RWPE1 (cell line): ENCODE measurements around the gene CDK14.

Source experiments
- CTCF ChIA-PET: fragments of 350-600 bp; sonication (Branson Sonifier 250); formaldehyde crosslinking; extraction: SDS; loops from one replicate; lab custom pipeline; 2021; lab: Yijun Ruan, JAX
- POLR2A ChIA-PET: fragments of 400-600 bp; formaldehyde crosslinking; extraction: SDS; loops from one replicate; lab custom pipeline; 2020; ENCODE audit warnings: antibody characterized with exemption; ENCODE audit not compliant: low non-redundant PET; lab: Yijun Ruan, JAX
- DNase-seq: peaks from one replicate; pipeline ENCODE4 v3.0.0; 2012; ENCODE audit warnings: low spot score
- H3K27ac ChIP-seq: fragments of 450-650 bp; 2 replicates; pipeline ENCODE4 v1.5.1; 2017
- TF ChIP-seq, protein P1 (sequence below): fragments of 450-650 bp; conservative IDR thresholded peaks from 2 replicates; pipeline ENCODE4 v1.5.1; 2017; ENCODE audit warnings: low read depth, mild to moderate bottlenecking

The CDK14 gene

DNA sequence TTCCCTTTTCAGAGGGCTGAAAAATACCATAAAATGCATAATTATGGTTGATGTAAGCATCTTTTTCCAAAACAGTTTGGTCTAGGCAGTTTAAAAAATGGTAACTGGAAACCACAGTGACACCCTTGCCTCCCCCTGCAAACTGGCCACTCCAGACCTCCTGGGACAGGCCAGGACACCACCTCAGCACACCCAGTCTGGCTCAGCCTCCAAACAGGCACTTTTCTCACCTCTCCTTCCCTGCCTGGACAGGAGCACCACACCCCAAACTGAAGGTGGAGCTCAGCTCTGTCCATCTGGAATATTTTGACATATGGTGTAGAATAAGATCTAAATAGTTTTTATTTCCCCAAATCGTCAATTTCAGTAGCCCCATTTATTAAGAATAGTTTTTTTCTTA, 78.5 kb downstream of the CDK14 start:
- TF ChIP-seq, protein P1, sequence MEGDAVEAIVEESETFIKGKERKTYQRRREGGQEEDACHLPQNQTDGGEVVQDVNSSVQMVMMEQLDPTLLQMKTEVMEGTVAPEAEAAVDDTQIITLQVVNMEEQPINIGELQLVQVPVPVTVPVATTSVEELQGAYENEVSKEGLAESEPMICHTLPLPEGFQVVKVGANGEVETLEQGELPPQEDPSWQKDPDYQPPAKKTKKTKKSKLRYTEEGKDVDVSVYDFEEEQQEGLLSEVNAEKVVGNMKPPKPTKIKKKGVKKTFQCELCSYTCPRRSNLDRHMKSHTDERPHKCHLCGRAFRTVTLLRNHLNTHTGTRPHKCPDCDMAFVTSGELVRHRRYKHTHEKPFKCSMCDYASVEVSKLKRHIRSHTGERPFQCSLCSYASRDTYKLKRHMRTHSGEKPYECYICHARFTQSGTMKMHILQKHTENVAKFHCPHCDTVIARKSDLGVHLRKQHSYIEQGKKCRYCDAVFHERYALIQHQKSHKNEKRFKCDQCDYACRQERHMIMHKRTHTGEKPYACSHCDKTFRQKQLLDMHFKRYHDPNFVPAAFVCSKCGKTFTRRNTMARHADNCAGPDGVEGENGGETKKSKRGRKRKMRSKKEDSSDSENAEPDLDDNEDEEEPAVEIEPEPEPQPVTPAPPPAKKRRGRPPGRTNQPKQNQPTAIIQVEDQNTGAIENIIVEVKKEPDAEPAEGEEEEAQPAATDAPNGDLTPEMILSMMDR: no peak
- ChIA-PET CTCF (no interaction called here), POLR2A (no interaction called here)
- no peak for DNase-seq
- H3K27ac ChIP-seq: peak overlapping the region; percentile 68

DNA sequence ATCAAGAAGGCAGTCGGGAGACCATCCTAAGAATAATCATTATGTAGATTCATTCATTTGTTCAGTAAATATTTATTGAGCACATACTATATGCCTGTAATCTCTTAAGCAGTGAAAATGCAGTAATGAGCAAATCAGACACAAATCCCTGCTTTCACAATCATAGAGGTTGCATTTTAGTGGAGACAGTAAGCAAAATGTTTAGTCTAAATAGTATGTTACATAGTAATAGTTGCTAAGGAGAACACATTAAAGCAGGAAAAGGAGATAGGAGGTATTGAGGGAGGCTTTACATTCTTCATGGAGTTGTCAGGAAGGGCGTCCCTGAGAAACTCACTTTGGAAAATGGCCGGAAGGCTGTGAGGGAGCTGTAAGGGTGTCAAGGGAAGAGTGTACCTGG, 79.9 kb downstream of the CDK14 start:
- TF ChIP-seq, protein P1: no peak
- no peak overlapping the region for H3K27ac ChIP-seq
- ChIA-PET CTCF (no interaction called here), POLR2A (no interaction called here)
- DNase-seq: no peak

DNA sequence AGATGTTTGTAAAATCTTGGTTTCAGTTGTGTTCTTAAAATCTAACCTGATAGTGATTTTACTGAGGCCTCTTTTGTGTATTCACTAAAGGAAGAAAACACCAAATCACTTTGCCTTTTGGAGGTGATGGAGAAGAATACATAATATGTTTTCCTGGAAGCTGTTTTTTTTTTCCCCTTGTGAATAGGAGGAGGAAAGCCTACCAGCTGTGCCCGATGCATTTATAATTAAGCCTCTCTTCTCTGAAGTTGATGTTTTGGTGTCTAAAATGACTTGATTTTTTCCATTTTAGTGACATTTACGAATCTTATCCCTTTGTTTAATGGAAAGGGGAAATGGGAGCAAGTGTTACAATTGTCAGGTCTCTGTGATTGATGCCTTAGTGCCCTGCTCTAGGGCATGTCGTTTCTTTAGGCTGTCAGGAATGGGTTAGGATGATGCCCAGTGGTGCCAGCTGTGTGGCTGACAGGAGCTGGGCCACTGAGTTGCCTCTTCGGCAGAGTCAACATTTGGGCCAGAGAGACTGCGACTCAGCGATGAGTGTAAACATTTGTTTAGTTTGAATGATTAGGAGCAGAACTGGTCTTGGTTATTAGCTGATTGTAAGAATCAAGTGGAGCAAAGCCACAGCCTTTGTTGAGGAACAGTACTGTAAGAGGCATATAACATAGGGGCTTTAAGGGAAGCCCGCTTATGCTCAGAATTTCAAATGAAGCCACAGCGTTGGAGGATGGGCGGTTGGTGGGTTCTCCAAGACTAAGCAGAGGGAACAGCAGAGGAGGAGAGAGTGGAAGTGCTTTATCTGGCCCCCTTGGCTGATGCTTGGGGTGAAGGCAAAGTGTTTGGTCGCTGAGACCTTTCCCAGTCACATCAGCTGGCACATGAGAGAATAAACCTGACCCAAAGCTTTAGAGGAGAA, 81.6 kb downstream of the CDK14 start:
- no peak overlapping the region for H3K27ac ChIP-seq
- DNase-seq: no peak
- CTCF ChIA-PET: interaction anchor here (0.5 kb wide), 1 partner anchor 26 kb away, joined by 3 read pairs; no protein-coding TSS in a partner anchor
- TF ChIP-seq, protein P1: no peak
- POLR2A ChIA-PET: no interaction called here

DNA sequence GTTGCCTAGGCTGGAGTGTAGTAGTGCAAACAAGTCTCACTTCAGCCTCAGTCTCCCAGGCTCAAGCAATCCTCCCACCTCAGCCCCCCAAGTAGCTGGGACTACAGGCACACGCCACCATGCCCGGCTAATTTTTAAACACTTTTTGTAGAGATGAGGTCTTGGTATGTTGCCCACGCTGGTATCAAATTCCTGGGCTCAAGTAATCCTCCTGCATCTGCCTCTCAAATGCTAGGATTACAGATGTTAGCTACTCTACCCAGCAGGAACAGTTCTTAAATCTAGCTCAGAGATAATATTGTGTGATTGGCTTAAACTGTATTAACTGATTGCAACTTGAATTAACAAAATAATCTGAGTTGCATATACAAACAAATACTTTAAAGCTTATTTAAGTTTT, 82.9 kb downstream of the CDK14 start:
- ChIA-PET CTCF (interaction anchor here (0.6 kb wide), 1 partner anchor 82 kb away, joined by 3 read pairs; no protein-coding TSS in a partner anchor), POLR2A (no interaction called here)
- no peak overlapping the region for H3K27ac ChIP-seq
- TF ChIP-seq, protein P1: no peak
- no peak for DNase-seq

DNA sequence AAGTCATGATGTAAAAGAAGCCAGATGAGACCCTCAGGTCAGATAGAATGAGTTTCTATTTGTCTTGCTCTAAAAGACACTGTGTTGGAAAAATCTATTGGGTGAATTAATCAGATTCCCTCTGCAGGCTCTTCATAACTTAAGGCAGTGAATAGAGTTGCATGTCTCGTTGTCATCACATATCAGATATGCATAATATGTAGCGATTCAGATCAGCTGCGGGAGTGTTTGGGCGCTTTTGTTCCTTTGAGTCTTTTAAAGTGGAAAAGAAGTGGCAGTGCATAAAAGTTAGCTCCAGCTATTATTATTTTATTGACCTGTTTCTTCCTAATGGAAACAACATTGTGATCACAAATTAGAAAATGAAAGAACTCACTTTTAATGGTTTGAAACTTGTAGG, 84.4 kb downstream of the CDK14 start:
- POLR2A ChIA-PET: no interaction called here
- DNase-seq: no peak
- H3K27ac ChIP-seq: no peak overlapping the region
- CTCF ChIA-PET: interaction anchor here (0.7 kb wide), 1 partner anchor 826 kb away, joined by 3 read pairs; no protein-coding TSS in a partner anchor
- TF ChIP-seq, protein P1: no peak

DNA sequence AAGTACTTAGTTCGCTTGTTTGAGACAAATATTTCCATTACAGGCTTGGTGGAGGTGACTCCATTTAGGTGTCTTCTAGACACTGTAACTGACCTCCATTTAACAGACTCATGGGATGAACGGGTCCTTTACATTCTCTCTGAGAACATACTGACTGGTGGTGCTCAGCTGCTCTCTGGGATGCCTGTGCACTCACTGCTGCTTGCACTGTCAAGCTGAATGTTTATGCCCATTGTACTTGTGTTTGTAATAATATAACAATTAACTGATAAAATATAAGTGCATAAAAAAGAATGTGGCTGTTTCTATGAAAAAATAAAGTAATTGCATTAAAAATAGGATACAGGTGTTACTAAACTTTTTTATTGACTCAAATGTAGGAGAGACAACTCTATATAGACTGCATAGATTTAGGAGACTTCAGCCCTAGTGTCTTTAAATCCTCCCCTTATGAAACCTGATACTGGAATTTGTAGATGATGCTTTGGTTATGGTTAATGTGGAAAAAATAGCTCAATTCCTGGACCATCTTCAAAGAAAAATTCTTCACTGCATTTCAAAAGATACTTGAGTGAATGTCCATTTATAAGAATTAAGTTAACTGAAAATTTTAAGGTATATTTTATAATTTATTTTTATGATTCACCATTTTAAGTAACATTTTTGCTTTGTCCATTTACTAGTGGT, 85.4 kb downstream of the CDK14 start:
- ChIA-PET POLR2A (no interaction called here), CTCF (no interaction called here)
- no peak for DNase-seq
- TF ChIP-seq, protein P1: no peak
- H3K27ac ChIP-seq: no peak overlapping the region
